DOHH2 (cell line): ENCODE data around the gene ZBTB39.
"Not testable (repeated sequence)": the region's sequence is repeated elsewhere in the genome, so short reads cannot be mapped to it uniquely, and the experiment has no call there.

Source experiments
- H3F3A ChIP-seq: fragments of 200-600 bp; sonication (generic), shearing (Covaris generic); 2 replicates; pipeline ENCODE4 v1.6.0; 2016; ENCODE audit warnings: antibody characterized with exemption, mild to moderate bottlenecking; ENCODE audit not compliant: control insufficient read depth, insufficient read depth
- H3K27ac ChIP-seq: fragments of 200-600 bp; sonication (generic); 2 replicates; pipeline ENCODE4 v1.5.1; 2014; ENCODE audit warnings: low read depth, mild to moderate bottlenecking, low read length, moderate library complexity
- H3K27me3 ChIP-seq: fragments of 200-600 bp; sonication (generic); 2 replicates; pipeline ENCODE4 v1.6.1; 2014; ENCODE audit warnings: mild to moderate bottlenecking, low read length, mixed read lengths; ENCODE audit not compliant: control insufficient read depth
- H3K36me3 ChIP-seq: fragments of 200-600 bp; sonication (generic); 2 replicates; pipeline ENCODE4 v1.6.1; 2014; ENCODE audit warnings: mild to moderate bottlenecking, low read length, moderate library complexity, mixed read lengths; ENCODE audit not compliant: control insufficient read depth
- H3K4me1 ChIP-seq: fragments of 200-600 bp; sonication (generic); 2 replicates; pipeline ENCODE4 v1.6.1; 2014; ENCODE audit warnings: mild to moderate bottlenecking, low read length, mixed read lengths; ENCODE audit not compliant: control insufficient read depth
- H3K4me2 ChIP-seq: fragments of 200-600 bp; sonication (generic); 2 replicates; pipeline ENCODE4 v1.6.0; 2014; ENCODE audit warnings: mild to moderate bottlenecking, low read length, moderate library complexity
- H3K4me3 ChIP-seq: fragments of 200-600 bp; sonication (generic); 2 replicates; pipeline ENCODE4 v1.5.1; 2014; ENCODE audit warnings: mild to moderate bottlenecking, low read length, mixed read lengths
- H3K79me2 ChIP-seq: fragments of 200-600 bp; sonication (generic); 2 replicates; pipeline ENCODE4 v1.6.1; 2014; ENCODE audit warnings: mild to moderate bottlenecking, low read length, mixed read lengths; ENCODE audit not compliant: control insufficient read depth
- H3K9me2 ChIP-seq: fragments of 200-600 bp; sonication (generic); replicated peaks from 2 replicates; pipeline ENCODE4 v1.6.1; 2014; ENCODE audit warnings: mild to moderate bottlenecking, low read length, mixed read lengths; ENCODE audit not compliant: control insufficient read depth
- H3K9me3 ChIP-seq: fragments of 200-600 bp; sonication (generic); 2 replicates; pipeline ENCODE4 v1.6.1; 2014; ENCODE audit warnings: antibody characterized with exemption, low read length, mixed read lengths; ENCODE audit not compliant: control insufficient read depth, insufficient read depth
- H4K20me1 ChIP-seq: fragments of 200-600 bp; sonication (generic); 2 replicates; pipeline ENCODE4 v1.6.0; 2014; ENCODE audit warnings: low read depth, mild to moderate bottlenecking, antibody characterized with exemption, low read length, moderate library complexity; ENCODE audit not compliant: control insufficient read depth, insufficient read depth
- EZH2phosphoT487 ChIP-seq: fragments of 200-600 bp; sonication (generic); IDR thresholded peaks from 2 replicates; pipeline ENCODE4 v1.6.1; 2017; ENCODE audit warnings: borderline replicate concordance, mild to moderate bottlenecking, antibody characterized with exemption, low read length, moderate library complexity, mixed read lengths
- TF ChIP-seq, protein P1 (sequence below): fragments of 200-600 bp; sonication (generic); IDR thresholded peaks from one replicate; pipeline ENCODE4 v1.5.1; 2014; ENCODE audit warnings: antibody characterized with exemption, mild to moderate bottlenecking, low read depth, low read length; ENCODE audit not compliant: poor library complexity, severe bottlenecking

Gene ZBTB39

DNA sequence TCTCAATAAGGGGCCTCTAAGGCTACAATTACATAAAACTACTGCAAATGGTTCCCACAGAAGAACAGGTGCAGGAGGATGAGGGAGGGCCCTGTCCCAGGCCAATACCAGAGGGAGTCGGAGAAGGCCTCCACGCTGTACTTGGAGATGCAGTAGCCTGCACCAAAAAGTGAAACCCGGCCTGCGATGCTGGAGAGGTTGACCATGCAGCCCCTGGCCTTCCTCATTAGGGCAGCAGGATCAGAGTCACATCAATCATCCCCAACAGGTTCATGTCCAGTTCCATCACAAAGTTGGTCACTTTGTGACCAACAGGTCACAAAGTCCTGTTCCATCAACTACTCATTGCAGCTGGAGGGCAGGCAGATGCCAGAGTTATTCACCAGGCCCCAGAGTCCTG lies 23.0 kb downstream of the ZBTB39 start:
- no peaks in the 10 kb centered on the region for H4K20me1 ChIP-seq
- H3K4me1 ChIP-seq: peaks cover 9% of the 10 kb centered on the region
- no peaks in the 10 kb centered on the region for H3K36me3 ChIP-seq
- H3K9me3 ChIP-seq: no peaks in the 10 kb centered on the region
- H3F3A ChIP-seq: no peaks in the 10 kb centered on the region
- H3K79me2 ChIP-seq: no peaks in the 10 kb centered on the region
- TF ChIP-seq, protein P1, sequence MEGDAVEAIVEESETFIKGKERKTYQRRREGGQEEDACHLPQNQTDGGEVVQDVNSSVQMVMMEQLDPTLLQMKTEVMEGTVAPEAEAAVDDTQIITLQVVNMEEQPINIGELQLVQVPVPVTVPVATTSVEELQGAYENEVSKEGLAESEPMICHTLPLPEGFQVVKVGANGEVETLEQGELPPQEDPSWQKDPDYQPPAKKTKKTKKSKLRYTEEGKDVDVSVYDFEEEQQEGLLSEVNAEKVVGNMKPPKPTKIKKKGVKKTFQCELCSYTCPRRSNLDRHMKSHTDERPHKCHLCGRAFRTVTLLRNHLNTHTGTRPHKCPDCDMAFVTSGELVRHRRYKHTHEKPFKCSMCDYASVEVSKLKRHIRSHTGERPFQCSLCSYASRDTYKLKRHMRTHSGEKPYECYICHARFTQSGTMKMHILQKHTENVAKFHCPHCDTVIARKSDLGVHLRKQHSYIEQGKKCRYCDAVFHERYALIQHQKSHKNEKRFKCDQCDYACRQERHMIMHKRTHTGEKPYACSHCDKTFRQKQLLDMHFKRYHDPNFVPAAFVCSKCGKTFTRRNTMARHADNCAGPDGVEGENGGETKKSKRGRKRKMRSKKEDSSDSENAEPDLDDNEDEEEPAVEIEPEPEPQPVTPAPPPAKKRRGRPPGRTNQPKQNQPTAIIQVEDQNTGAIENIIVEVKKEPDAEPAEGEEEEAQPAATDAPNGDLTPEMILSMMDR: no peak
- no peak for TF ChIP-seq EZH2phosphoT487
- peaks cover 7% of the 10 kb centered on the region for H3K27me3 ChIP-seq
- no peak overlapping the region for H3K4me3 ChIP-seq
- no peak overlapping the region for H3K27ac ChIP-seq
- no peaks in the 10 kb centered on the region for H3K9me2 ChIP-seq
- H3K4me2 ChIP-seq: no peak overlapping the region

DNA sequence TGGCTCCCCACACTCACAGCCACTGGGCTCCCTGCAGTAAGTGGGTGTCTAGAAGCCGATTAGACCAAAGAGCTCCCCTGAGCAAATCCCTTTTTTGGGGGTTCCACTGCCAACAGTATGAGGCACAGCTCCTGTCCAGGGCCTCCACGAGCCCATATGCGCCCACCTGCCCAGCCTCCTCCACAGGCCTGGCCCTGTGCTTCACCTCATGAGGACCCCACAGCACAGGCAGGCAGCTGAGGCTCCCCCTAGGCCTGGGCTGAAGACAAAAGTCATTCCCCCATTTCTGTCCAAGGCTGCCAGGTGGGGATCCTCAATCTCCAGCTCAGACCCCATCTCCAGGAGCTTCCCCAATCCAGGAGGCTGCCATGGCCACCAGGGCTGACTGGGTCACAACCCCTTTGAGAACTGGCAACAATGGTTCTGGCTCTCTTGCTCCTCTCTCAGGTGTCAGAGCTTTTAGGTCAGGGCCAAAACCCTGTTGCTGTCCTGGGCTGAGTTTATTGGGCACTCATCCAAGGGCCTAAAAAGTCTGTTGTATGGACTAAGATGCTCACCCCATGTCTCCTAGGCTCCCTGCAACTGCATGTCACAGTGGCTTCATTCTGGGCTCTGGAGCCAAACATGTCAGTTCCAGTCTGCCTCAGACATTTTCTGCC lies 23.6 kb downstream of the ZBTB39 start:
- not testable (repeated sequence) for H3K4me1 ChIP-seq, H3K9me3 ChIP-seq, H3K4me3 ChIP-seq, H3F3A ChIP-seq, H3K9me2 ChIP-seq, H4K20me1 ChIP-seq, H3K27me3 ChIP-seq, H3K79me2 ChIP-seq, H3K4me2 ChIP-seq, H3K27ac ChIP-seq, H3K36me3 ChIP-seq

DNA sequence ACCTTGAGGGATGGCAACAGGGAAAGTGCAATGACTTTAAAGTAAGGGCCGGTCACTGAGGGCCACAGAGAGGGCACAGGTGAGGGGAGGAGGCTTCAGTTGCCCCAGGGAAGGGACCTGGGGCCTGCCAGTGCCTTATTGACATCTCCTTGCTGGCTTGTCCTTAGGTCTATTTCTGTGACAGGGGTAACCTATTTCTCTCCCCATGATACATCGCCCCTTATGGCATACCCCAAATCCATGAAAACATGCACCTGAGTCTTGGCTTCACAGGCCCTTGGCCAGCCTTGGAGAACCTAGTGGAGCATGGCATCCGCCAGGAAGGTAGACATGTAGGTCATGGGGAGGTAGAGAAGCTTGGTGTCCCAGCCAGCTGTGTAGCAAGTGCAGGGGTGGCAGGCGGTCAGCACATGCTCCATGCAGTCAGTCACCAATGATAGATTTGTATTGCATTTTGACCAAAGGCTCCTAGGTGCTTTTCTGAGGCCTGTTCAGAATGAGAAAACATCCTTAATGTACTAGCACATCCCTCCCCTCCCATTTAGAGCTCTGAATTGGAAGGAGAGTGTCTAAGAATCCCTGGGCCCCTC lies 25.3 kb downstream of the ZBTB39 start:
- no peaks in the 10 kb centered on the region; the same call in 1 of the 2 replicates for H3K27me3 ChIP-seq
- no peaks in the 10 kb centered on the region for H3K9me2 ChIP-seq
- no peak overlapping the region for H3K4me3 ChIP-seq
- no peak overlapping the region for H3K4me2 ChIP-seq
- H3K79me2 ChIP-seq: no peaks in the 10 kb centered on the region
- H3K9me3 ChIP-seq: no peaks in the 10 kb centered on the region
- TF ChIP-seq, protein P1: no peak
- TF ChIP-seq EZH2phosphoT487: no peak
- no peaks in the 10 kb centered on the region for H3K4me1 ChIP-seq
- no peaks in the 10 kb centered on the region for H3F3A ChIP-seq
- H4K20me1 ChIP-seq: no peaks in the 10 kb centered on the region
- no peak overlapping the region for H3K27ac ChIP-seq
- no peaks in the 10 kb centered on the region for H3K36me3 ChIP-seq

DNA sequence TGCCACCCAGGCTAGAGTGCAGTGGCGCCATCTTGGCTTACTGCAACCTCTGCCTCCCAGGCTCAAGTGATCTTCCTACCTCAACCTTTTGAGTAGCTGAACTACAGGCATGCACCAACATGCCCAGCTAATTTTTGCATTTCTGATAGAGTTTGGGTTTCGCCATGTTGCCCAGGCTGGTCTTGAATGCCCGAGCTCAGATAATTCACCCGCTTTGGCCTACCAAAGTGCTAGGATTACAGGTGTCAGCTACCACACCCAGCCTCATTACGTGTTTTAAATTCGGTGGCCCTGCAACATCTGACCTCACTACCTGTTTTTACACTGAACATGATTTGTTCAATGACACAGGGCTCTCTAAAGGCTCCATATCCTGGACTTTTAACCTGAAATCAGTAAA lies 26.1 kb downstream of the ZBTB39 start:
- no peaks in the 10 kb centered on the region for H3K9me3 ChIP-seq
- H3K4me2 ChIP-seq: no peak overlapping the region
- TF ChIP-seq, protein P1: no peak
- no peak for TF ChIP-seq EZH2phosphoT487
- H3K27me3 ChIP-seq: no peaks in the 10 kb centered on the region
- H3K27ac ChIP-seq: no peak overlapping the region
- H3K9me2 ChIP-seq: no peaks in the 10 kb centered on the region
- H3K4me1 ChIP-seq: no peaks in the 10 kb centered on the region
- no peaks in the 10 kb centered on the region for H3K79me2 ChIP-seq
- no peaks in the 10 kb centered on the region for H4K20me1 ChIP-seq
- H3F3A ChIP-seq: no peaks in the 10 kb centered on the region
- H3K36me3 ChIP-seq: no peaks in the 10 kb centered on the region
- no peak overlapping the region for H3K4me3 ChIP-seq
